ENCODE results near the gene SLC17A9. TPM values are rescaled to one million over a fixed set of nuclear protein-coding genes. Genes with fewer than 3 reads are reported as not detected.

The SLC17A9 gene, protein sequence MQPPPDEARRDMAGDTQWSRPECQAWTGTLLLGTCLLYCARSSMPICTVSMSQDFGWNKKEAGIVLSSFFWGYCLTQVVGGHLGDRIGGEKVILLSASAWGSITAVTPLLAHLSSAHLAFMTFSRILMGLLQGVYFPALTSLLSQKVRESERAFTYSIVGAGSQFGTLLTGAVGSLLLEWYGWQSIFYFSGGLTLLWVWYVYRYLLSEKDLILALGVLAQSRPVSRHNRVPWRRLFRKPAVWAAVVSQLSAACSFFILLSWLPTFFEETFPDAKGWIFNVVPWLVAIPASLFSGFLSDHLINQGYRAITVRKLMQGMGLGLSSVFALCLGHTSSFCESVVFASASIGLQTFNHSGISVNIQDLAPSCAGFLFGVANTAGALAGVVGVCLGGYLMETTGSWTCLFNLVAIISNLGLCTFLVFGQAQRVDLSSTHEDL
- total RNA-seq: 11.1 and 13.0 TPM in 2 replicates

DNA sequence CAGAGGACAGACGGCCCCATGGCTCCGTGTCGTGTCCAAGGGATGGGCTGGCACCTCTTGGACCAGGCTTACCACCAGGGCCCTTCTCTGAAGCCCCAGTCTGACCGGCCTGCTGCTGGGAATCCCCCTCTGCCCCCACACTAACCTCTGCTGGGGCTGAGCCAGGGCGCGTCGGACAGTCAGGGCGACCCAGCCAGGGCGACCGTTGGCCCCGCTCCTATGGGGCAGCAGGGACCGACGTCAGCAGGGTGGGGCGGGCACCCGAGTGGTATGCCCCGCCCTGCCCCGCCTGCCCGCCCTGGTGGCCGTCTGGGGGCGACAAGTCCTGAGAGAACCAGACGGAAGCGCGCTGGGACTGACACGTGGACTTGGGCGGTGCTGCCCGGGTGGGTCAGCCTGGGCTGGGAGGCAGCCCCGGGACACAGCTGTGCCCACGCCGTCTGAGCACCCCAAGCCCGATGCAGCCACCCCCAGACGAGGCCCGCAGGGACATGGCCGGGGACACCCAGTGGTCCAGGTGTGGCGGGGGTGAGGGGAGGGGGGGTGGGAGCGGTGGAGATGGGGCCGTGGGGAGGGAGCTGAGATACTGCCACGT is at the start of gene SLC17A9:
SLC17A9 (plus strand) TSS at position 337 of the 595 bp plus-strand sequence; CDS start at position 459, 122 bp downstream.

DNA sequence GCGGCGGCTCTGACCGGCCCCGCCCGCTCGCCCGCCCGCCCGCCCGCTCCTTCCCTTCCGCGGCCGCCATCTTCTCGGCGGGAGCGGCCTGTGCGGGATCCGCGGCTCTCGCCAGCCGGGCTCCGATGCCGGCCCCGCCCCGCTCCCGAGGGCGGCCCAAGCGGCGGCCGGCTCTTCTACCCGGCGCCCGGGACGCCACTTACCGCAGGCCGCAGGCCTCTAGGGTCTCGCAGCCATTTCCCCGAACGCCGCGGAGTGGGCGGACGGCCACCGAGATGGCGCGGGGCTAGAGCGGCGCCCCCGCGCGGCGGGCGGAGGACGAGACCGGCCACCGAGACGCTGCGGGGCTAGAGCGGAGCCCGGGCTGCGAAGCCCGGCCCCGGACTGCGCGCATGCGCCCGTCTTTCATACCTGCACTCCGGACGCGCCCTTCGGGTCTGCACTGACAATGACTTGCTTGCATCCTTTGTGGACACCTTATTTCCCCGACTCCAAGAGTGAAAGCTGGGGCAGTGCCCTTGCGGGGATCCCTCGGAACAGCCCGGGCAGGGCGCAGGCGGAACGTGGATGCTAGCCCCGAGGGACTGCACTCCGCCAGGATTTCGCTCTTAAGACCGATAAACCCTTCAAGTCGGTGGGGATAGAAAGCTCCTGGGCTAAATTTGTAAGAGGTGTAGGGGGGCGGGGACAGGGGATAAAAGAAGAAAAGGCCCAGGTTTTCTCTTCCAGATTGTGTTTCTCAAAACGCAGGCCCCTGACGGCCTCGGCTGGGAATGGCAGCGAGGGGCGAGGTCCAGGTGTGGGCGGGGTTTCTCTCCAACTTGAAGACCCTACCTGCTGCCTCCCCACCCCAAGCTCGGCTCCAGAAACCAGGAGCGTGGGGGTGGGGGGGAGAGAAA is 26.0 kb upstream of the SLC17A9 start, which contains the start of gene DIDO1:
DIDO1 (minus strand) TSS at position 277 of the 899 bp plus-strand sequence.

DNA sequence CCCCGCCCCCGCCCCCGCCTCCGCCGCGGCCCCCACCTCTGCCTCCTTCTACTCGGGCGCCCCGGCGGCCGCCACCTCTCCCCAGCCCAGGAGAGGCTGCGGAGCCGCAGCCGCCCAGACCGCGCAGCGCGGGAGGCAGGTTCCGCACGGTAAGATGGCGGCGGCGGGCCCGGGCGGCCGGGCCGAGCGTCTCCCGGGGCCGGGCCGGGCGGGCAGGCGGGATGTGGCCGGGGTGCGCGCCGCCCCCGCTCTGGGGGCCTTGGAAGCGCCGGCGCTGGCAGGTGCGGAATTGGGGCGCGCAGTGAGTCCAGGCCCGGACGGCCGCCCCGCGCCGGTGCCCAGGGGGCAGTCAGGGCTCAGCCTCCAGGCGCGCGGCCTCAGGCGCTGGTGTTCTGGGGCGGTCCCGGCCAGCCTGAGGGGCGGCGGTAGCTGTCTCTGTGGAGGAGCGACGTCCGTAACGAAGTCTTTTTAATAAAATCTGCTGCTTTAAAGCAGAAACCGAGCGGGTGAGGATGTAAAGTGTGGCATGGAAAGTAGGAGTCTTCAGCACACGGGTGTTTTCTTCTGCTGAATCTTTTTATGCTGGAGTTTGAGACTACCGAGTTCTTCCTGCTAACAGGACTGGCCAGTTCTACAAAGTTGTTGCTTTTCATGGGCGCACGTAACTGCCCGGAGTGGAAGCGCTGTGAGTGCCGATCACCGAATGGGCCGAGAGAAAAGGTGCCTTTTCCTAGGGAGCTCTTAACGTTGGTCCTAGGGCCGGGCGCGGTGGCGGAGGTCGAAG is 14.2 kb upstream of the SLC17A9 start, which contains the start of gene GID8:
GID8 (plus strand) TSS at position 43 of the 784 bp plus-strand sequence. CDS start 3,356 bp downstream, outside the sequence.

DNA sequence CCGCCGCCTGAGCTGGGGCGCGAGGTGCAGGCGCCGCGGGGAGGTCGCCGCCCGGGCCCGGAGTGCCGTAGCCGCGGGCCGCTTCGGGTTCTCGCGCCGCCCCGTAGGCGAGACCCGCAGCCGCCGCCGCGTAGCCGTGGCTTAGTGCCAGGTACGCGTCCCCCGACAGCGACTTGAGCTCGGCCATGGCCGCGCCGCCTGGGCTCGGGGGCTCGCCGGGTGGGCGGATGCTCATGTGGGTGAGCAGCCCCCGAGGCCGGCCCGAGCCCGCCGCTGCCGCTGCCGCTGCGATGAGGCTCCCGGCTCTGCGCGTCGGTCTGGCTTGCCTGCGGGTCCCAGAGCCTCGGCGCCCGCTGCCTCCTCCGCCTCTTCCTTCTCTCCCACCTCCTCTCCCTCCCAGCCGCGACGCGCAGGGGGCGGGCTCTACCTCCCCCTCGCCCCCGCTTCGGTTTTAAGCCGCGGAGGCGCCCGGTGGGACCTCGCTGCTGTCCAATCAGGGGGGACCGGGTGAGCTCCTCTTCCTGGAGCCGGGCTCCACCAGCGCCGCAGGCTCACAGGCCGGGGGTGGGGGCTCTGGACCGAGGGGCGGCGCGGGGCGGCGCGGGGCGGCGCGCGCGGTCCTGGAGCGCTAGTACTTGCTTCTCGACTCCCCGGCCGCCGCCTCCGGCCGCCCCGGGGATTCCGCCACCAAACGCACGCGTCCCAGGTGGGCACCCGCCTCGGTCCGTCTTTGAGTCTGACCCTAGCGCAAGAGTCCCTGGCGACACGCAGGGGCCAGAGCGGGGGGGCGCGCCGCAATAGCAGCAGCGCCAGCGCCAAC is 54.2 kb downstream of the SLC17A9 start, which contains the start of gene BHLHE23:
BHLHE23 (minus strand) TSS at position 425 of the 820 bp plus-strand sequence; CDS start at position 235, 190 bp downstream.

Other genes with a start within 250 kb of the SLC17A9 start
- gene NTSR1, start 243.9 kb upstream of the SLC17A9 start, total RNA-seq: 0.36 and 0.49 TPM in 2 replicates
- gene MRGBP, start 156.2 kb upstream of the SLC17A9 start, total RNA-seq: 20.0 and 20.6 TPM in 2 replicates
- gene OGFR, start 147.9 kb upstream of the SLC17A9 start, total RNA-seq: 50.6 and 54.5 TPM in 2 replicates
- 0.24 TPM in 1 of 2 replicates, not detected in the other for gene COL9A3, start 135.7 kb upstream of the SLC17A9 start, total RNA-seq
- 13.4 and 19.0 TPM in 2 replicates for gene TCFL5, start 90.9 kb upstream of the SLC17A9 start, total RNA-seq
- gene DIDO1, start 26.2 kb upstream of the SLC17A9 start, total RNA-seq: 59.1 and 61.2 TPM in 2 replicates
- 26.0 and 30.3 TPM in 2 replicates for gene GID8, start 14.6 kb upstream of the SLC17A9 start, total RNA-seq
- not detected in 2 replicates for gene BHLHE23, start 54.3 kb downstream of the SLC17A9 start, total RNA-seq